Measurements from ENCODE around the gene XRCC3. TPM values are rescaled to one million over a fixed set of nuclear protein-coding genes. Genes with fewer than 3 reads are reported as not detected.

The XRCC3 gene
- total and polyA plus RNA-seq, 10 of the 15 experiments (the other 5 are each of a cell fraction or from before 2014, with no cell fraction given) = 0.37 to 52.0 (median 26.8) TPM

- FAIRE-seq = no peak
- Histone ChIP-seq H3K4me3 (no peak overlapping the region), H3K4me2 (ENCODE audit: control insufficient read depth, insufficient read depth) (no peak overlapping the region), H4K20me1 (ENCODE audit: control insufficient read depth, insufficient read depth) (no peaks in the 10 kb centered on the region), H2AFZ (ENCODE audit: control insufficient read depth, low read depth, low read length) (no peak overlapping the region), H3K79me2 (ENCODE audit: control insufficient read depth, insufficient read depth, low read length) (no peaks in the 10 kb centered on the region), H3K9me3 (replicated peaks; ENCODE audit: control insufficient read depth, insufficient read depth, low read length) (no peaks in the 10 kb centered on the region), H3K27ac (ENCODE audit: control insufficient read depth, insufficient read depth) (no peak overlapping the region), H3K36me3 (ENCODE audit: control insufficient read depth in 2 of 2, insufficient read depth in 2 of 2, low read length in 1 of 2) (peaks cover 17 to 33% of the 10 kb centered on the region in 2 experiments), H3K4me1 (ENCODE audit: control insufficient read depth, insufficient read depth, low read length) (no peaks in the 10 kb centered on the region), H3K27me3 (replicated peaks in 1 of 2; ENCODE audit: control insufficient read depth in 2 of 2, insufficient read depth in 2 of 2, low read length in 1 of 2) (no peaks in the 10 kb centered on the region), H3K9ac (ENCODE audit: control insufficient read depth, insufficient read depth, low read length) (no peak overlapping the region)
- CTCF ChIA-PET = no interaction called here
- DNase-seq (ENCODE audit: low read depth, low spot score) = no peak
- RAD21 ChIA-PET (ENCODE audit: unreplicated experiment) = no interaction called here
- BruUV-seq (replicated peaks) = no TSS peak
- SMC1A ChIA-PET (ENCODE audit: uncharacterized antibody, unreplicated experiment) = no interaction called here
- POLR2A ChIA-PET = interaction anchor here (0.6 kb wide), 1 partner anchor 82 kb away, joined by 7 read pairs; no protein-coding TSS in a partner anchor
- in situ Hi-C loops (cut with MboI) = no loop called here
- ATAC-seq = no peak
- 97% methylated on average over 17 of the region's 17 CpGs for WGBS (ENCODE audit: insufficient coverage, insufficient replicate concordance, low lambda C conversion rate, missing lambda C conversion rate)
- intact Hi-C loops (cut with micrococcal nuclease; ENCODE audit: unreplicated experiment) = no loop called here
- TF ChIP-seq POLR2AphosphoS2 (IDR thresholded peaks at IDR 0.05; ENCODE audit: low read depth, low read length) (no peak), ZNF207 (IDR thresholded peaks at IDR 0.05; ENCODE audit: borderline replicate concordance) (no peak), SRF (IDR thresholded peaks at IDR 0.05; ENCODE audit: low read depth in 2 of 2, low read length in 2 of 2) (no peak), CBFB (IDR thresholded peaks at IDR 0.05; ENCODE audit: low read depth) (no peak), PKNOX1 (IDR thresholded peaks at IDR 0.05) (no peak), MEF2A (IDR thresholded peaks at IDR 0.05; ENCODE audit: insufficient read depth, low read depth, low read length) (no peak), FOXM1 (IDR thresholded peaks at IDR 0.05; ENCODE audit: low read depth, low read length) (no peak), TBL1XR1 (IDR thresholded peaks at IDR 0.05; ENCODE audit: low read depth, low read length) (no peak), YBX1 (IDR thresholded peaks at IDR 0.05) (no peak)
Measured at GRCh38 chr14:103662591-103662990, 52.7 kb downstream of the XRCC3 start.
